Amniotic stem cell (primary cell): ENCODE measurements around the gene LETM1.

Experiments used
- DNase-seq: peaks from one replicate; lab custom pipeline; 2025; lab: John Stamatoyannopoulos, UW

The LETM1 gene

DNA sequence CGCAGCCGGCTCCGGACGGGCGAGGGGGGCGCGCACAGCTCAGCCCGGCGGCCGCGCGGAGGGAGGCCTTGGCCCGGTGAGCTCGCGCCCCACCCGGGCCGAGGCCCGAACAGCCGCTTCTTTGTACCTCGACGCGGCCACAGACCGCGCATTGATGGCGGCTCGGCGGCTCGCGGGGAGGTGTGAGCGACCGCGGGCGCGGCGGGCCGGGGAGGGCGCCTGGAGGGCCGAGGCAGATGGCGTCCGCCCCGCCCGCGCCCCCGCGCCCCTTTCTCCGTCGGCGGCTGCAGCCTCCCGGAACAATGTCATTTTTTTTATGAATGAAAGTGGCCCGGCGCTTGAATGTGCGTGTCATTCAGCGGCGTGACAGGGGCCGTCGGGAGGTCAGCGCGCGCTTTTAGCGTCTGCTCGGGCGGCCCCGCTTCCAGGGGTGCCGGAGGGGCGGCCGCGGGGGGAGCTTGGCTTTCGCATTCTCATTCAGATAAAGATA lies 61.1 kb downstream of the LETM1 start:
- DNase-seq, result no peak

DNA sequence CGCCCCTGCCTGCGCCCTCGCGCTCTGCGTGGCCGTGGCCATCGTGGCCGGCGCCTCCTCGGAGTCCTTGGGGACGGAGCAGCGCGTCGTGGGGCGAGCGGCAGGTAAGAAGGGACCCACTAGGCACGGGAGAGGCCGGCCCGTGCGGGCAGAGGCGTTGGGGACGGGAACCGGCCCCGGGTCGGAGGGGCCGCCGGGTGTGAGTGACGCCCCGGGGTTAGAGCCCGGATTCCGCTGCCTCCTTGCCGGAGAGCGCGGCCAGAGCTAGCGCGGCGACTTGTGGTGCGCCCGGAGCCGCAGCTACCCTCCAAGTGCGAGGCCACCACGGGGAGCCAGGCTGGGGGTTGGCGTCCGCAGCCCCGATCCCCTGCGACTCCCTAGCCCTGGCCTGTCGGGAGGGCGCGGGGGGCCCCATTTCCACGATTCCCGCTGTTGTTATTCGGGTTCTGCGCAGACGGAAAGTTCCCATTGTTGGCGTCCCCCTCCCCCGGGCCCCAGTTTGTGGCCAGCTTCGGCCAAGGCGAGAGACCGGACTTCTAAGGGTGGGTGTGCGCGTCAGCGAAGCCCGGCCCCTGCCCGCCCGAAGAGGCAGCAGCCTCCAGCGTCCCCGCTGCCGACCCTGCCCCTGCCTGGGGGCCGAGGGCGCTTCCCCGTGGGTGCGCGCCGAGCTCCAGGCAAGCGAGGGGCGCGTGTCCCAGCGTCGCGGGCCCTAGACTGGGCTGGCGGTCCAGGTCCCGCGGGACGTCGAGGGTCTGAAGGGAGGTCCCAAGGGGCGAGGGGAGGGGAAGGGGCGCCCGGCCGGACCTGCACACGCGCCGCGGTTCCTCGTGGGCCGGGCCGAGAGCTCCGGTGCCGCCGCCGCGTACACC lies 61.8 kb downstream of the LETM1 start:
- DNase-seq, result no peak

DNA sequence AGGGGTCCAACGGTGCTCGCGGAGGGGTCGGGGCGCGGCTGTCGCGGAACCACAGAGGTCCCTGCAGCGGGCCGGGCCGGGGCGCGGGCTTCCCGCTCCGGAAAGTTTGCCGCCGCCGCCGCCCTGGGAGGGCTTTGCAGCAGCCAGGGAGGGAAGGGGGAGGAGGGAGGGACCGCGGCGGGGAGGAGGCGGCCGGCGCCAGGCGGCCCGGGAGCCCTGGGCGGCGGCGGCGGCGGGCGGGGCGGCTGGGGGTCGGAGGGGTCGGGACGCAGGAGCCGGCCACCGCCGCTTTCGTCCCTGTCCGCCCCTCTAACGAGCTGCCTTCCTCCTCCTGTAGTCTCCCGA lies 62.5 kb downstream of the LETM1 start:
- no peak for DNase-seq

DNA sequence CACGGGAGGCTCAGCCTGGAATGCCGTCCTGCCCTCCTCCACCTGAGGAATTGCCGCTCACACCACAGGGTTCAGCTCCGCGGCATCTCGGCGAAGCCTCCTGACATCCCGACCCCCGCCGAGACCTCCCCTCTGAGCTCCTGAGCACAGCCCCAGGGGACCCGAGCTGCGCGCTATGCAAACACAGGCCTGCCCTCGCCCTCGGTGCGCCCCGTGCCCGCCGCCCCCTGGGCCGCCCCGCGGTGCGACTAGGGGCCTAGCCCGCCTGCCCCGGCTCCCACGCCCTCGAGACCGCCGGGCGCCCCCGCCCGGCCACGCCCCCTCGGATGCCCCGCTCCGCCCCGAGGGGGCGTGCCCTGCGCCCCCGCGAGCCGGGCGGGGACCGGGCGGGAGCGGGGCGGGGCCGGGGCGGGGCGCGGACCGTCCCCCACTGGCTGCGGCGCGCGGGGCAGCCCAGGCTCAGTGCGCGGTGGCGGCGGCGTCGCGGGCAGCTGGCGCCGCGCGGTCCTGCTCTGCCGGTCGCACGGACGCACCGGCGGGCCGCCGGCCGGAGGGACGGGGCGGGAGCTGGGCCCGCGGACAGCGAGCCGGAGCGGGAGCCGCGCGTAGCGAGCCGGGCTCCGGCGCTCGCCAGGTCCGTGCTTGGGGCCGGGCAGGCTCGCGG lies 63.0 kb downstream of the LETM1 start, which contains the start of gene FGFR3:
Gene FGFR3 (plus strand): TSS at position 462 of the 664 bp plus-strand sequence. CDS start 642 bp downstream, outside the sequence.
- no peak for DNase-seq

DNA sequence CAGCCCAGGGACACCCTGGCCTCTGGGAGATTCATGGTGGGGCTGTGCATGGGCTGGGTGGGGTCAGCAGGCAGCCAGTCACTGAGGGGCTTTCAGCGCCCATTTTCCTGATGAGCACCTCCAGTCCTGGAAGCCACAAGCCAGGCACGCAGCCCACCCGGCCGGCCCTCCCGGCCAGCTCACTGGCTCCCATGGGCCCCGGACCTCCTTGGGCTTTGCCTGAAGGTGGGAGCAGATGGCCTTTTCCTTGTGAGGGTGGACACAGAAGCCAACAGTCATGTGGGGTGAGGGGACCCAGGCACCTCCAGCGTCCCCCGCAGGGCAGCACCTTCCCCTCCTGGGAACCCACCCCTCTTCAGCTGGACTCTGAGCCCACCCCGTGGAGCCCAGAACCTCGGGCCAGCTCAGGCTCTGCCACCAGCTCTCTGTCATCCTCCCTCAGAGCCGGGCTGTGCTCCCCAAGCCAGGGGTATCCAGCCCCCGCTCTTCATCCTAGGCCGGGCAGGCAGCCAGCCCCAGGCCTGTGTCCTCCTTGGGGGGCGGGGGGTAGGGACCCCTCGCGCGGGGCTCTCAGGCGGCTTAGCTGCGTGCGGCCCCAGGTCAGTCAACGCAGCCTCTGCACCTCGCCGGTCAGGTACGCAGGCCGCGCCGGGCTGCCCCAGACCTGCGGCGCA lies 63.7 kb downstream of the LETM1 start:
- no peak for DNase-seq

DNA sequence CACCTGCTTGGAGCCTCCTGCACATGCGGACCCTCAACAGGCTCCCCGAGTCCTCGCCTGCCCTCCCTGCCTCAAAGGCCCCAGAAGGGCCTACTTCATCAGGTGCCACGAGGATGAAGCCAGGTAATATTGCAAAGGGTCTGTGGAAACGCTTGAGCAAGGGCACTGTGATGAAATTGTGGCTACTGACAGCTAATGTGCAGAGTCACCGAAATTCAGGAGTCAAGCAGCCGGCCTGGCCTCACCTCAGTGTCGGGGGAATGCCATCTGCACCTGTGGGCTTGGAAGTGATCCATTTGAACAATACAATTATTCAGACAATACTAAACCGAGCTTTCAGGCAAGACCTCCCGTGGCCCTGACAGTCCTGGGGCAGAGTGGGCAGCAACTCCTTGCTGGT lies 66.0 kb downstream of the LETM1 start:
- DNase-seq, result no peak

DNA sequence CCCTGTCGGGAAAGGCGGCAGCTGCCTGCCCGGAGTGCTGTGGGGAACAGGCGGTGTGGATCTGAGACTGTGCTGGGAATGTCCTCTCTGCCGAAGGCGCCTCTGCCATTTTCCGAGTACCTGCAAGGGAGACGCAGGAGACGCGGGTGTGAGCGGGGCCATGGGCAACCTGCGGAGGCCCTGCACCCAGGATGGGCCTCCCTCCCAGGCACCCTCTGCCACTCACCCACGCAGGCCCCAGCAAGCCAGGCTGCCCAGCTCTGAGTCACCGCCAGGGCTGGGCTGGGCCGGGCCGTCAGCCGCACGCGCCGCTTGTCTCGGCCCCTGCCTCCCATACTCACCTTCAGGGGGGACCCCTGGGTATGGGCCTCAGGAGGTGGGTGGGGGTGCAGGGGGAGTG lies 66.4 kb downstream of the LETM1 start:
- DNase-seq, result no peak

DNA sequence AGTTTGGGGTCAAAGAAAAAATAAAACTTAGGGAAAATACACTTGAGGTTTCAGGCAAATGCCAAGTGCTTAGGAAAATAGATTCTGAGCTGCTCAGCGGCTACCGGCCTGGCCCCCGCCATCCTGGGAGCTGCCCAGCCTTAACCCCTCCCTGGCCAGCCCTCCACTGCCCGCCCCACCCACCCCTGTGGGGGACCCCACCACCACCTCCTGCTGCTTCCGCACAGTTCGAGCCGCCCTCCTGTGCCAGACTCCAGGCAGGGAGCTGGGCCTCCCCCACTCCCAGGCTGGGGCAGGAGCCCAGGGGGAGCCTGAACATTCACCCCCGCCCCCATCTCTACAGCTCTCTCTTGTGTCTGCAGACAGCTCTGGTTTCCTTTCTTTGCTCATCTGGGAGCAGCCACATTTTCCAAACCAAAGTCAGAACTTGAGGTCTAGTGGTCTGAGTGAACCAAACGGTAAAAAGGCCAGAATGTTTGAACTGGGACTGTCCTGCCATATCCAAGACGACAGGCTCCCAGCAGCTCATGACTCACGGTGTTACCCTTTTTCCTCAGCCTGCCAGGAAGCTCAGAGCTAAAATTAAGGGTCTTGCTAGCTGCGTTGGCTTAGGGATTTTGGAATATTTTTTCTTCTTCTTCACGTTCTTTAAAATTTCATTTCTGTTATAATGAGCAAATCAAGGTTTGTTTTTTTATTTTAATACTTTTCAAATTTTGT lies 67.5 kb downstream of the LETM1 start:
- no peak for DNase-seq

DNA sequence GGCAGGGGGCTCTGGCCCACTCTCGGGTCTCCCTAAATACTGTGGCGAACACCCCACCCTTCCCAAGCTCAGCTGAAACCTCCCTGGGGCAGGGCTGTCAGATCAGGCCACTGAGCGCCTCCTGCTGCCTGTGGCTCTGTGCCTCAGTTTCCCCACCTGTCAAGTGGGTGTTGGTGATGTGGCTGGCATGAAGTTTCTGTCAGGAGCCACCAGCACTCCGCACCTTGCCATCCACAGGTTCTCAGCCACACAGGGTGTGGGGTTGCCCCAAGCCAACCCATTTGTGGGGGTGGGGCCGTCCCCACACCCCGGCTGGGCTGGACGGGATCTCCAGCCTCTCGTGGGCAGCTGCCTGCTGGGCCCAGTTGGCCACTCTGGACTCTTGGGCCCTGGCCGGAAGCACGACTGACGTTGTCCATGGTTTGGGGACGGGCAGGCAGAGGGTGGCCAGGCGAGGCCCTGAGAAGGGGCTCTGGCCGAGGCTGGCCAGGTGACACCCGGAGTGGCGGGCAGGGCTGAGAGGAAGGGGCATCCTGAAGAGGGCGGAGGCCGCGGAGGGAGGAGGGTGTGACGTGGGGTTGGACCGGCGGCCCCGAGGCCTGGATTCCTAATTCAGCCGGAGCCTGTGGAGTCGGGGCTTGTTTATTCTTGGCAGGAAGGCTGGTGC lies 68.4 kb downstream of the LETM1 start:
- DNase-seq, result no peak

DNA sequence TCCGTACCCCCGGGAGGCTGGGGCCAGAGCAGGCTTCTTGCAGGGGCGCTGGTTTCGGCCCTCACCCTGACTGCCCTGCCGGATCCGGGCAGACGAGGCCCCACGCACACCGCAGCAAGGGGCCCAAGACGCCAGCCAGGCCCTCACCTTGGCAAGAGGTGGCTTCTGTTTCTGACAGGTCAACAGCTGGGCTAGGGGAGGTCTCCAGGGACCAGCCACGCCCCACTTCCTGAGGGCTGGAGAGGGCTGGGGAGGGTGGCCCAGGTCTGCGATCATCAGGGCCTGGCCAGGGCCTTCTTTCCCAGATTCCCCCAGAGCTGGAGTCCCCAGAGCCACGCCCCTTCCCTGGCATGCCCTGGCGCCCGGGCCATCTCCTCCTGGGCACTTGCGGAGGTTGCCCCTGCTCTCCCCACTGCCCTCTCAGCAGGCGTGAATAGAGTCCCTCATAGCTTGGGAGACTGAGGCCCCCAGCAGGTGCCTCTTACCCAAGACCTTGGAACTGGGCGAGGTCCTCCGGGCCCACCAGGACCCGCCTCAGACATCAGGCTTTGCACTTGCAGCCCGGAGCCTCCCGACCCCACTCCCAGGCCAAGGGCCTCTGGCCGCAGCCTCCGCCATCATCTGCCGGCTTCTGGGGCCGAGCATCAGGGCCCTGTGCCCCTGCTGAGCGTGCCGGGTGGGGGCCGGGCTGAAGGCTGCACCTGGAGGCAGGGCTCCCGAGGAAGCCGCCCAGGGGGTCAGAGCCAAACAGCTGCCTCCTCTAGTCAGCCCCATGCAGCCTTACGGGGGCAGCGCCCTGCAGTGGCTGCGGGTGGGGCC lies 69.2 kb downstream of the LETM1 start:
- no peak for DNase-seq

DNA sequence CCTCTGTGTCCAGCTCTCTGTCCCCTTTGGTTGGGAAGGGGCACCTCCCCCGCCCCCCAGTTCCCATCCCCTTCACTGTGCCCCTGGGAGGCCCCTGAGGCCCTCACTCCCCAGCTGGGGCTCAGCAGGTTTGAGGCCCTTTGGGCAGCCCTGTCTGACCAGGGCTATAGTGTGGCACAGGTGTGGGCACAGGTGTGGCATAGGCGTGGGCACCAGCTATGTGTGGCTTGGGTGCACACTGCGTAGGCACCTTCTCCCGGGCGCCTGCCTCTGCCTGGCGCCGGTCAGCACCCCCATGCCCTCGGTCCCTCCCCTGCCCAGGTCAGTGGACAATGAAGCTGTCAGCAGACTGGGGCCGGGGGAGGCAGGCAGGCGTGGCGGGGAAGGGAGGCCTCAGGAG lies 70.4 kb downstream of the LETM1 start:
- DNase-seq, result no peak

DNA sequence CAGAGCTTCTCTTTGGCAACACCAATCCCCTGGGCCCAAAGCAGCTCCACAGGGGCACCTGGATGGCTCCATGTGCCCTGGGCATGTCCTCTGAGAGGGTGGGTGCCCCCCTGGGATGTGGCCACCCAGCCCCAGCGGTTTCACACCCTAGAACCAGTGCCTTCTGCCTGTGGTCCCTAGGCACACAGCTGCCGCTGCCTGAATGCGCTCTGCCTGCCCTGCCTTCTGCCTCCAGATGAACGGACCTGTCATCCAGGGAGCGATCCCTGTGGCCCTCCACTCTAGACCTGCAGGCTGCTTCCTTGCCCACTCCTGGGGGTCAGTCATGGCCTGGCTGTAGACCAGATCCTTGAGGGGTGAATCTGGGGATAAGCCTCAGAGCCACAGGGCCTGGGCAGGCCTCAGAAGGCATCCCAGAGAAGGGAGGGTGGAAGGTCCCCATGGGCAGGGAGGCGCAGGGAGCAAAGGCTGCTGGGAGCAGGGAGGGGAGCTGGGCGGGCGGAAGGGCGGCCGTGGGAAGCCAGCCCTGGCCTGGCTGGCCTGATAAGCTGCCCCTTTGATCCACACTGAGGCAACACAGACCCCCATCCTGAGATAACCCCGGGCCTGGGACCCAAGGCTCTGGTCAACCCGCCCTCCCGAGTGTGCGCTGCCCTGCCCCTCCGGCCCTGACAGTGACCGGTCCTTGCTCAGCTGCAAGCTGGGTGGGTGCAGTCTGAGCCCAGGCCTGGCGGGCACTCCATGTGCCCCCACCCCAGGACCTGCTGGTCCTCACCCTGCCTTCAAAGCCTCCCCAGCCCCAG lies 71.0 kb downstream of the LETM1 start:
- no peak for DNase-seq

DNA sequence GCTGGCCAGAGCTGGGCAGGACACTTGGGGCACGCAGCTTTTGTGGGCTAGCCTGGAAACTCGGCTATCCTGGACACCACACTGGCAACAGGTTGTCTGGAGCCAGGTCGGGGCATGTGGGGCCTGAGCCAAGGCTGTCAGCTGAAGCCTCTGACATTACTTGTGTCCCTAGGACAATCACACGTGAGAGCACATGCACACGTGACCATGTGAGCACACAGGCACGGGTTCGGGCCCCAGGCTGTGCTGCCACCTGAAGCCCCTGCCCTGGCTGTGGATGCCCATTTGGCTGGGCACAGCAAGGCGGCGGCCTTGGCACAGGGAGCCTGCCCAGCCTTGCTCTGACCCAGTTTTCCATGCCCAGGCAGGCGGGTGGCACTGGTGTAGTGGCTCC lies 71.6 kb downstream of the LETM1 start:
- no peak for DNase-seq

DNA sequence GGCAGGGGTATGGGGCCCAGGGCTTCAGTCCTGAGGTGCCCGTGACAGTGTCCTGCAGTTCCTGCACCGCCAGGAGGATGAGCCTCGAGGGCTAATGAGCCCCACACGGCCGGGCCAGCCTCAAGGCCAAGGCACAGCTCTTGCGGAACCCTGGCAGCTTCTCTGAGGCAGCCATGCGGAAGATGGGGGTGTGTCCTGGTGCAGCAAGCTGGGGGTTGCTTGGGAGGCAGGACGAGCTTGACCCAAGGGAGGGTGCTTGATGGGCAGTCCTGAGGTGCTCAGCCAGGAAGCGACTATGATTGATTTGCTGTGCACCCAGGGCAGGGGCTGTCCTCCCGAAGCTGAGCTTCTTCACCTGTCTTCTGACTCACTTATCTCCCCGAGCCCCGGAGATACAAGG lies 72.0 kb downstream of the LETM1 start:
- DNase-seq, result no peak

DNA sequence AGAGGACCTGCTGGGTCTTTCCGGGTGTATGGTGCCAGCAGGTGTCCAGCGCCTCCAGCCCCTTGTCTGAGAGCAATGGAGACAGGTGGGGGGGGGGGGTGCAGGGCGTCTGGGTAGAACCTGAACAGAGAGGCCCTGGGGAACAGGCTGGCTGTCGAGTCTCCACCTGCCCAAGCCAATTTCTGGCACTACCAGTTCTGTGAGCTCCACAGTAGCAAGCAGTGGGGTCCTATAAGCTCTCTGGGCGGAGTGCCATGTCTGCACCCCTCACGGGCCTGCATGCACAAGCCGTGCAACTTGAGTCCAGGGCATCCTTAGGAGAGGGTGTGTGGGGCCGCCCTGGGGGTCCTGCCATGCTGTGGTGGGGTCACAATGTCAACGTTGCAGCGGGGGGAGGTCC lies 72.9 kb downstream of the LETM1 start:
- DNase-seq, result no peak

DNA sequence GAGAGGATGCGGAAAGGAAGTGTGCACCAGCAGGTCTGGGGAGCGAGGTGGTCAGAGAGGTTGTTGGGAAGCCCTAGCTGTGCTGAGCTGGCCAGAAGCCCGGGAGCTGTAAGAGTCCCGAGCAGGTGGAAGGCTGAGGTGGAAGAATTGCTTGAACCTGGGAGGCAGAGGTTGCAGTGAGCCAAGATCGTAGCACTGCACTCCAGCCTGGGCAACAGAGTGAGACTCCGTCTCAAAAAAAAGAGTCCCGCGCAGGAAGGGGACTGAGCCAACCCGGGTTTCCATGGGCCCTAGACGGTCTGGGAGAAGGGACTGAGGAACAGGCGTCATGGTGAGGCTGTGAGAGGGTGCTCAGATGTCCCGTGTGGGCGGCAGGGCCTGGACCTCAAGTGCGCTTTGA lies 75.5 kb downstream of the LETM1 start:
- DNase-seq, result no peak

DNA sequence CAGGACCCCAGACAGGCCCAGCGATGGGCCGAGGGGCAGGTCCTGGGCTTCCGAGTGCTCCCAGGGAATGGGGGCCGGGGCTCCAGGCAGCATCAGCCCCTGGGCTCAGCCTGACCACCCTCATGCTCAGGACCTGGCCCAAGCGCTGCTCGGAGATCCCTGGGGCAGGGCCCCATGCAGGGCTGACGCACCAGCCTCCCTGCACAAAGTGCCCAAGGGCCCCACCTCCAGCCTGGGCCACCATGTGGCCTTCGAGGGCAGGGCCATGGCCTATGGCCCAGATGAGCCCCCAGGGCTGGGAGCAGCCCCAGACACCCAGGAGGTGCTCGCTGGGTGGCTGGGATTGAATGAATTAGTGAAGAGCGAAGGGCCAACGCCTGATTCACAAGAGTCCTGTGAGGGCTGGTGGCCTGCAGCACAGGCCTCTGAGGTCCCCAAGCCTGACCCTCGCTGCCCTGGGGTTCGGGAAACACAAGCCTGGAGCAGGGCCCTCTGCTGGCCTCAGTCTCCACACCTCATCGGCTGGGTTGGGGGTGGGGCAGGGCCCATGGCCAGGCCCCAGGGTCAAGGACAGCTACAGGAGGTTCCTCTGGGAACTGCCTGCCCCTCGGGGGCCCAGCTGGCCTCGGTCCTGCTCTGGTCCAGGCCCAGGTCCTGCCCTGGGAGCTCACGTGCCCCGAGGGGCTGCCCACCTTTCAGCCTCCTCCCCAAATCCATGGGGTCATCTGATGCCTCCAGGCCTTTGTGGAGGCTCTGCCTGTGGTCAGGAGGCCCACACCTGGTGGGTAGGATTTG lies 76.2 kb downstream of the LETM1 start:
- no peak for DNase-seq

DNA sequence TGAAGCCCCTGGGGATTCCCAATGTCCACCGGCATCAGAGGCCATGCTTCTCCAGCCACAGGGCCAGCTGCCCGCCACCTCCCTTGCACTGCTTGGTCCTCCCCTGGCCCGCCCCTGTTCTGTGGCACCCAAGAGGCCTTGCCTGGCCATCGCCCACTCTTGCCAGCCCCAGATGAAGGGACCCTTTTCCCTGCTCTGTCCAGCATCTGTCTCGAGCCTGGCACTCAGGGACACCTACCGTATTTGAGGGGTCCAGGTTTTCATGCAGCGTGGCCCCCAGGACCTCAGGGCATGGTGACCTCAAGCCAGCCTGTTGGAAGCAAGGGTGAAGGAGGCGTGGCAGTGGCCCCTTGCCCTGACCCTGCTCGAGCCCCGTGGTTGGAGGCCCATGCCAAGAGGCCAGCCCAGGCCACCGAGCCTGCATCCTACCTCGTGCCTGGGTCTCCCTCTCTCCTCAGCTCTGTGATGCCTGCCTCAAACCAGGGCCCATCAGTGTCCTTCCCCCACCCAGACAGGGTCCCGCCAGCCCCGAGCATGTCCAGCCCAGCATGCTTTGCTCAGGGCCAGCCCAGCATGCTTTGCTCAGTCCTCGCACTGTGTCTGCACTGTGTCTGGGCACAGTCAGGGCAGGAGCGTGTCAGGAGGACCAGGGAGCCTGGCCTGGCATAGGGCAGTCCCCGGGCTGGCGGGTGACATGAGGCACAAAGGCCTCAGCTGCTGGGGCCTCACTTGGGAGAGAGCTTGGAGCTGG lies 77.1 kb downstream of the LETM1 start:
- no peak for DNase-seq
